Ishikawa (cell line): ENCODE data around the gene ZNF132.

Experiments
- CEBPB ChIP-seq: IDR thresholded peaks from 2 replicates; pipeline ENCODE4 v1.6.1; 2012
- CREB1 ChIP-seq: IDR thresholded peaks from 2 replicates; pipeline ENCODE4 v1.6.1; 2012; ENCODE audit warnings: low read depth
- EGR1 ChIP-seq: IDR thresholded peaks from 2 replicates; pipeline ENCODE4 v1.6.1; 2012
- EP300 ChIP-seq: IDR thresholded peaks from 2 replicates; pipeline ENCODE4 v1.6.1; 2012; ENCODE audit warnings: borderline replicate concordance
- FOXM1 ChIP-seq: IDR thresholded peaks from 2 replicates; pipeline ENCODE4 v1.6.1; 2012; ENCODE audit warnings: low read depth, borderline replicate concordance
- NFIC ChIP-seq: IDR thresholded peaks from 2 replicates; pipeline ENCODE4 v1.6.1; 2012
- RAD21 ChIP-seq: IDR thresholded peaks from 2 replicates; pipeline ENCODE4 v1.6.1; 2012; ENCODE audit warnings: low read depth
- TAF1 ChIP-seq: IDR thresholded peaks from 2 replicates; pipeline ENCODE4 v1.6.1; 2012; ENCODE audit warnings: low read depth, mild to moderate bottlenecking
- TCF12 ChIP-seq: IDR thresholded peaks from 2 replicates; pipeline ENCODE4 v1.6.1; 2012; ENCODE audit warnings: low read depth
- TEAD4 ChIP-seq: IDR thresholded peaks from 2 replicates; pipeline ENCODE4 v1.6.1; 2012
- YY1 ChIP-seq: IDR thresholded peaks from 2 replicates; pipeline ENCODE4 v1.6.1; 2012; ENCODE audit warnings: low read depth
- ZBTB7A ChIP-seq: IDR thresholded peaks from 2 replicates; pipeline ENCODE4 v1.6.1; 2012; ENCODE audit warnings: low read depth
- TF ChIP-seq, protein P1 (sequence below): IDR thresholded peaks from 2 replicates; pipeline ENCODE4 v1.6.1; 2012
- TF ChIP-seq, protein P2 (sequence below): IDR thresholded peaks from 2 replicates; pipeline ENCODE4 v1.6.1; 2012; ENCODE audit warnings: low read depth, mild to moderate bottlenecking
- TF ChIP-seq, protein P3 (sequence below): IDR thresholded peaks from 2 replicates; pipeline ENCODE4 v1.6.1; 2012

Gene ZNF132

DNA sequence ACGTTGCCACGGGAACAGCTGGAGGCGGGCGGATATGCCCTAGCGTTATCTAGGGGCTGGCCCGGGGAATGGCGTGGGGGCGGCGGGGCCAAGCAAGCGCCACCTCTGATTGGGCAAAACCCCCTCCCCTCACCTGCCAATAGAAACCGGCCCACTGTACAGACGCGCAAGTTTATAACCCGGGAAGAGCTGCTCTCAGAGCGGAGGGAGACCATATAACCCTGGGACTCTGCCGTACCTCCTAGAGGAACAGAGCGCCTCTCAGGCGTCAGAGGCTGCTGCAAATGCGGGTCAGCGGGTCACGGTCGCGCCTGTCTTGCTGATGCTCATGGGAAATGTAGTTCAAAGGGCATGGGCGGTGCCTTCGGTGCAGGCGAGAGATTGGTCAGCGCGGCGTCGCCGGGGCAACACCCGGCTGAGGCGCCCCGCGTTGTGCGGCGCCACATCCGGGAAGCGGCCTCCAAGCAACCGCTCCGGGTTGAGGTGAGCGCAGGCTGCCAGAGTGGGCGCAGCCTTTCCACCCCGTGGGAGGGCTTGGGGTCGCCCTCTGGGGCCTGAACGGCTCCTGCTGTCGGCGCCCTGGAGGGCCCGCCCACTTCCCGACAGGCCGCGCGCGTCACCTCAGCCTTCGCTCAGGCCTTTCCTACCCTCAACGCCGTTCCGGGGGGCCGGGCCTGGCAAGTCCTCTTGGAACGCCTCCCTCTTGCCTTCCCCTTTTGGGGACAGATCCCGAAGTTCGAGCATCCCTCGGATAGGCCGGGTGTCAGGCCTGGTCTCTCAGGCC lies 36.0 kb upstream of the ZNF132 start, which contains the start of gene ZNF446:
Gene ZNF446 (plus strand): TSS at position 639 of the 784 bp plus-strand sequence. CDS start 867 bp downstream, outside the sequence.
- no peak for TF ChIP-seq FOXM1
- TF ChIP-seq, protein P1, sequence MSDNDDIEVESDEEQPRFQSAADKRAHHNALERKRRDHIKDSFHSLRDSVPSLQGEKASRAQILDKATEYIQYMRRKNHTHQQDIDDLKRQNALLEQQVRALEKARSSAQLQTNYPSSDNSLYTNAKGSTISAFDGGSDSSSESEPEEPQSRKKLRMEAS, result peak; percentile 47; the same call in 1 of the 2 replicates
- TF ChIP-seq EP300, result no peak
- TF ChIP-seq TAF1, result no peak
- no peak; the same call in 1 of the 2 replicates for TF ChIP-seq RAD21
- TF ChIP-seq YY1, result peak; percentile 40; the same call in 1 of the 2 replicates
- no peak for TF ChIP-seq TCF12
- peak; percentile 35; the same call in 1 of the 2 replicates for TF ChIP-seq ZBTB7A
- no peak for TF ChIP-seq CEBPB
- TF ChIP-seq CREB1, result peak; percentile 45; the same call in 1 of the 2 replicates
- TF ChIP-seq, protein P2, sequence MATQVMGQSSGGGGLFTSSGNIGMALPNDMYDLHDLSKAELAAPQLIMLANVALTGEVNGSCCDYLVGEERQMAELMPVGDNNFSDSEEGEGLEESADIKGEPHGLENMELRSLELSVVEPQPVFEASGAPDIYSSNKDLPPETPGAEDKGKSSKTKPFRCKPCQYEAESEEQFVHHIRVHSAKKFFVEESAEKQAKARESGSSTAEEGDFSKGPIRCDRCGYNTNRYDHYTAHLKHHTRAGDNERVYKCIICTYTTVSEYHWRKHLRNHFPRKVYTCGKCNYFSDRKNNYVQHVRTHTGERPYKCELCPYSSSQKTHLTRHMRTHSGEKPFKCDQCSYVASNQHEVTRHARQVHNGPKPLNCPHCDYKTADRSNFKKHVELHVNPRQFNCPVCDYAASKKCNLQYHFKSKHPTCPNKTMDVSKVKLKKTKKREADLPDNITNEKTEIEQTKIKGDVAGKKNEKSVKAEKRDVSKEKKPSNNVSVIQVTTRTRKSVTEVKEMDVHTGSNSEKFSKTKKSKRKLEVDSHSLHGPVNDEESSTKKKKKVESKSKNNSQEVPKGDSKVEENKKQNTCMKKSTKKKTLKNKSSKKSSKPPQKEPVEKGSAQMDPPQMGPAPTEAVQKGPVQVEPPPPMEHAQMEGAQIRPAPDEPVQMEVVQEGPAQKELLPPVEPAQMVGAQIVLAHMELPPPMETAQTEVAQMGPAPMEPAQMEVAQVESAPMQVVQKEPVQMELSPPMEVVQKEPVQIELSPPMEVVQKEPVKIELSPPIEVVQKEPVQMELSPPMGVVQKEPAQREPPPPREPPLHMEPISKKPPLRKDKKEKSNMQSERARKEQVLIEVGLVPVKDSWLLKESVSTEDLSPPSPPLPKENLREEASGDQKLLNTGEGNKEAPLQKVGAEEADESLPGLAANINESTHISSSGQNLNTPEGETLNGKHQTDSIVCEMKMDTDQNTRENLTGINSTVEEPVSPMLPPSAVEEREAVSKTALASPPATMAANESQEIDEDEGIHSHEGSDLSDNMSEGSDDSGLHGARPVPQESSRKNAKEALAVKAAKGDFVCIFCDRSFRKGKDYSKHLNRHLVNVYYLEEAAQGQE, result no peak
- TF ChIP-seq TEAD4, result peak; percentile 17; the same call in 1 of the 2 replicates
- TF ChIP-seq EGR1, result peak; percentile 13; the same call in 1 of the 2 replicates
- no peak for TF ChIP-seq NFIC
- TF ChIP-seq, protein P3, sequence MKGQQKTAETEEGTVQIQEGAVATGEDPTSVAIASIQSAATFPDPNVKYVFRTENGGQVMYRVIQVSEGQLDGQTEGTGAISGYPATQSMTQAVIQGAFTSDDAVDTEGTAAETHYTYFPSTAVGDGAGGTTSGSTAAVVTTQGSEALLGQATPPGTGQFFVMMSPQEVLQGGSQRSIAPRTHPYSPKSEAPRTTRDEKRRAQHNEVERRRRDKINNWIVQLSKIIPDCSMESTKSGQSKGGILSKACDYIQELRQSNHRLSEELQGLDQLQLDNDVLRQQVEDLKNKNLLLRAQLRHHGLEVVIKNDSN, result peak; percentile 65

DNA sequence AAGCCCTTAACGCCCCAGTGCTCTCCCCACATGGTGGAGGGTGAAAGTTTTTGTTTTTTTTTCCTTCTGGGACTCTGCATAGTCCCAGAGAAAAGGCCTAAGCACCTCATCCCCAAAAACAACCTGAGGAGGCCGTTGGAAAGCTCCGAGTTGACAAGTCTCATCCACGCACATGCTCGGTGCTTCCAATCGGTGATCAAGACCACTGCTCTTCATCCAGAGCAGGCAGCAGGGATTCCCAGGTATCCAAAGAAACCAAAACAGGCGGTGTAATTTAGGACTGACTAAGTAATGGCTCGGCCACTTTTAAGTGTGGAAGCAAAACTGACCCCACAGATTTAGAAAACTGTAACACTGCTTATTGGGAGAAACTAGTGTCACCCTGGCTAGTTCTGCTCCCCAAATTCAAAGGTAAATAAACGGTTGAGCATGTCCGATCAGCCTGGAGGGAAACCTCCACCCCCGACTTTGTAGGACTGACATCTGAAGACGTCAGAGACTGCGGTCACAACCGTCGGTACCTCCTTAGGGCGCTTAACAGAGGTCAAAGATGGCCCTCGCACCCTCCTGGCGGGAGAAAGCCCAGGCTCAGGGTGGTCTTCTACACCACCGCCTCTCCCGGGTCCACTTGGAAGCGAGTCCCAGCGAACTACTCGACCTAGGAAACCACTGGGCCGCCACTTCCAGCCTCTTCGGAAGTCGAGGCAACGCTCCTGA lies 35.2 kb upstream of the ZNF132 start:
- TF ChIP-seq EGR1, result no peak
- no peak for TF ChIP-seq NFIC
- TF ChIP-seq, protein P1, result peak; percentile 8; the same call in 1 of the 2 replicates

DNA sequence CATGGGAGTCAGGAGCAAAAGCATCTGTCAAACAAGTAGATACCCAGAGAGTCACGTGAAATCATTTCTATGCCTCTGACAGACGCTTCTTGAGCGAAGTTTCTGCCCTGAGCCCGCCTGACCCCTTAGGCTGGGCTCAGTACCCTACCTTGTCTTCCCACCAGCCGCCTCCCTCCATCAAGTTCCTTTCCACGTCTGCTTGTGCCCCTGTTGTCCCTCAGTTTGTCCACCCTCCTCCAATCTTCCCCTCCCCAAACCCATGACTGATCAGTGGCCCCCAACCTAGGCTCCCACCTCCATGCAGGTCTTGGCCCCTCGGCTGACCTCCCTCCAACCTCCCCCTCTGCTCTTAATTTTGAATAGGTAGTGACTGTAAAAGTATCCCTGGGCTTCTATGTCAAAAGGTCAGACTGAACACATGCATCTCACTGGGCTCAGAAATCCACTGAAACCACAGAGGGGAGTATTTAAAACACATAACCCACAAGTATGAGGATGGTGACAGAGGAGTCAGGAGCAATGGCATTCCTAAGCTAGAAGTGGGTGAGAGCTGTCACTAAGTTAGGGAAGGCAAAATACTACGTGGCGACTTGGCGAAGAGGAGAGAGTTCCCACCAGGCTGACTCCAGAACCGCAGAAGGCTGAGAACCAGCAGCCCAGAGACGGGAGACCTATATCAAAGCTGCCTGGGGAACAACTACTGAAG lies 34.5 kb upstream of the ZNF132 start:
- TF ChIP-seq TAF1 (no peak), YY1 (no peak), NFIC (no peak), RAD21 (no peak)

DNA sequence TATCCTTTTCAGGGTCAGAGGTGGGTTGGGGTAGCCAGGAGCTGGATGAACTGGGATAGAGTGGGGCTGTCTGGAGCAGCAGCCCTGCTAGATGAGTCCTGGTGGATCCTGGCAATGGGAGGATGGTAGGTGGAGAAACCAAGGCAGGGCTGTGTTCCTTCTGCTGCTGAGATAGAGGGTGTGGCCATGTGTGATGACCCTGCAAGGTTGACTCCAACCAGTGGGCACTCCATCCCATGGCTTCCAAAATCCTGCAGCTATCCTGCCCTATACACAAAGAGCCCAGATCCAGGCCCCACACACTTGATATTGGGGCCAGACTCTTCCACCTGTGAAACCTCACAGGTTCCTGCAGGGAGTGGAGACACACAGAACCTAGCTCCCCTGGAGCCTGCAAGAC lies 33.8 kb upstream of the ZNF132 start:
- TF ChIP-seq EGR1 (no peak), RAD21 (no peak), TAF1 (no peak), EP300 (no peak), ZBTB7A (no peak), TEAD4 (no peak), FOXM1 (no peak)
- TF ChIP-seq, protein P3, result no peak
- TF ChIP-seq, protein P1, result no peak
- TF ChIP-seq, protein P2, result no peak

DNA sequence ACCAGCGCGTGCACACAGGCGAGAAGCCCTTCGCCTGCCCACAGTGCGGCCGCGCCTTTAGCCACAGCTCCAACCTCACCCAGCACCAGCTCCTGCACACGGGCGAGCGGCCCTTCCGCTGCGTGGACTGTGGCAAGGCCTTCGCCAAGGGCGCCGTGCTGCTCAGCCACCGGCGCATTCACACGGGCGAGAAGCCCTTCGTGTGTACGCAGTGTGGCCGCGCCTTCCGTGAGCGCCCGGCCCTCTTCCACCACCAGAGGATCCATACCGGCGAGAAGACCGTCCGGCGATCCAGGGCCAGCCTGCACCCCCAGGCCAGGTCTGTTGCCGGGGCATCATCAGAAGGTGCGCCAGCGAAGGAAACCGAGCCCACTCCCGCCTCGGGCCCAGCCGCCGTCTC lies 31.8 kb upstream of the ZNF132 start:
- TF ChIP-seq ZBTB7A, result no peak
- TF ChIP-seq TEAD4, result no peak
- TF ChIP-seq CREB1, result no peak
- no peak for TF ChIP-seq TCF12
- TF ChIP-seq, protein P2, result no peak
- no peak for TF ChIP-seq FOXM1
- TF ChIP-seq, protein P1, result no peak
- TF ChIP-seq CEBPB, result no peak
- TF ChIP-seq, protein P3, result no peak
- TF ChIP-seq TAF1, result no peak
- TF ChIP-seq YY1, result no peak
- TF ChIP-seq EP300, result no peak
- no peak for TF ChIP-seq RAD21
- no peak for TF ChIP-seq EGR1
